Caco-2 (cell line): Measurements from ENCODE around the gene EPHB2. TPM values are rescaled to one million over a fixed set of nuclear protein-coding genes. Genes with fewer than 3 reads are reported as not detected.
"Not testable (repeated sequence)": the region's sequence is repeated elsewhere in the genome, so short reads cannot be mapped to it uniquely, and the experiment has no call there.

Source experiments
- BruUV-seq: library from RNA; stranded (reverse); fragments of 400-500 nt; replicated peaks from 2 replicates; lab custom pipeline; 2021; lab: Mats Ljungman, UMichigan
- CTCF ChIA-PET: fragments of 300-600 bp; sonication (Branson Sonifier 250); formaldehyde crosslinking; loops from one replicate; lab custom pipeline; 2022; ENCODE audit warnings: antibody characterized with exemption; lab: Charles Lee
- POLR2A ChIA-PET: fragments of 300-600 bp; sonication (Branson Sonifier 250); formaldehyde crosslinking; loops from one replicate; lab custom pipeline; 2022; ENCODE audit warnings: antibody characterized with exemption; lab: Charles Lee
- DNase-seq, 2 experiments: peaks; one replicate each; pipeline versions ENCODE4 v3.0.0 to v3.0.0-alpha.2; 2020 to 2022
- H3K27me3 ChIP-seq: replicated peaks from 2 replicates; pipeline ENCODE4 v1.6.0; 2011; ENCODE audit warnings: low read length; ENCODE audit not compliant: control insufficient read depth, insufficient read depth
- H3K36me3 ChIP-seq: 2 replicates; pipeline ENCODE4 v1.5.1; 2011; ENCODE audit warnings: low read length; ENCODE audit not compliant: control insufficient read depth, insufficient read depth
- H3K4me1 ChIP-seq: fragments of 250-450 bp; sonication (Bioruptor Pico); 2 replicates; pipeline ENCODE4 v1.5.1; 2020; ENCODE audit warnings: mild to moderate bottlenecking
- H3K4me3 ChIP-seq: 2 replicates; pipeline ENCODE4 v1.5.1; 2011; ENCODE audit warnings: low read depth, mild to moderate bottlenecking, control low read depth, low read length
- H3K9me3 ChIP-seq: fragments of 250-450 bp; sonication (Bioruptor Pico); 2 replicates; pipeline ENCODE4 v1.5.1; 2020; ENCODE audit warnings: mild to moderate bottlenecking, moderate library complexity
- H3K27ac Mint-ChIP-seq: one replicate; pipeline ENCODE4 v1.8.0; 2022; ENCODE audit warnings: mixed read lengths; ENCODE audit not compliant: unreplicated experiment
- H3K27me3 Mint-ChIP-seq: one replicate; pipeline ENCODE4 v1.8.0; 2022; ENCODE audit warnings: mixed read lengths; ENCODE audit not compliant: insufficient read depth, unreplicated experiment
- H3K36me3 Mint-ChIP-seq: one replicate; pipeline ENCODE4 v1.8.0; 2022; ENCODE audit warnings: mild to moderate bottlenecking, mixed read lengths; ENCODE audit not compliant: insufficient read depth, unreplicated experiment
- H3K4me1 Mint-ChIP-seq: one replicate; pipeline ENCODE4 v1.8.0; 2022; ENCODE audit warnings: low read depth, mixed read lengths; ENCODE audit not compliant: unreplicated experiment
- H3K4me3 Mint-ChIP-seq: one replicate; pipeline ENCODE4 v1.8.0; 2022; ENCODE audit warnings: mild to moderate bottlenecking, moderate library complexity, mixed read lengths; ENCODE audit not compliant: unreplicated experiment
- H3K9me3 Mint-ChIP-seq: one replicate; pipeline ENCODE4 v1.8.0; 2022; ENCODE audit warnings: mixed read lengths; ENCODE audit not compliant: unreplicated experiment
- intact Hi-C: fragments of 100-400 bp; cut with micrococcal nuclease; formaldehyde crosslinking; loops from one replicate; pipeline ENCODE4 v1.10.0; 2022; ENCODE audit not compliant: unreplicated experiment
- total RNA-seq: library from RNA; stranded (reverse); gene quantifications from 2 replicates; pipeline ENCODE4 v1.2.3, GENCODE V29; 2022
- TF ChIP-seq, protein P1 (sequence below), 2 experiments: fragments of 200-600 bp in 1 of 2; IDR thresholded peaks; 1 replicate in 1 of 2; 2 replicates in 1 of 2; pipeline versions ENCODE4 v1.5.1 to v1.8.0; 2011 to 2022; ENCODE audit warnings: antibody characterized with exemption in 1 of 2, control low read depth in 1 of 2, inconsistent platforms in 1 of 2, low read depth in 1 of 2, low read length in 1 of 2, mild to moderate bottlenecking in 1 of 2, moderate library complexity in 1 of 2; ENCODE audit not compliant: insufficient read depth in 1 of 2, severe bottlenecking in 1 of 2, unreplicated experiment in 1 of 2

Gene EPHB2
- total RNA-seq, 1 experiment from 2014 or later = 30.1 TPM

DNA sequence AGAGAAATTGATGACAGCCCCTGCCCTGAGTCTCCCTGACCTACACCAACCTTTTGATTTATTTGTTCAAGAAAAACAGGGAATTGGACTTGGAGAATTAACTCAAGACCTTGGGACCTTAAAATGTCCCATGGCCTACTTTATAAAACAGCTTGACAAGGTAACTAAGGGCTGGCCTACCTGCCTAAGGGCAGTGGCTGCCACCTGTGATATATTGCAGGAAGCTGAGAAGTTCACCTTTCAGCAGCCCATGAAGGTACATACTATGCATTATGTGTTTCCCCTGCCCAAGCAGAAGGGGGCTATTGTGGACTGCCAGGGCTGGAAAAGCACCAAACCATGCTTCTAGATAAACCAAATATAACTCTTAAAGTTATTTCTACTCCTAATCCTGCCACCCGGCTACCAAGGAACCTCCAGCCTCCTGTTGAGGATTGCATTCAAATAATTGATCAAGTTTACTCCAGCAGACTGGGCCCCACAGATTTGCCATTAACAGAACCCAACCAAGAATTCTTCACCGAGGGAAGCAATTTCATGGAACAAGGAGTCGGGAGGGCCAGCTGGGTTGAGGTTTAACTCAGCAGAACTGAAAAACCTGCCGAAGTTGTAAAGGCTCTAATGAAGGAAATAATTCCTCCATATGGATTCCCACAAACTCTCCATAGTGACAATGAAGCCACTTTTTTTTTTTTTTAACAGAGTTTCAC lies 233.9 kb downstream of the EPHB2 start:
- intact Hi-C loops = no loop called here
- Mint-ChIP-seq H3K9me3 (peaks cover 9% of the 10 kb centered on the region), H3K4me1 (no peaks in the 10 kb centered on the region), H3K27ac (no peak overlapping the region), H3K4me3 (no peak overlapping the region), H3K27me3 (no peaks in the 10 kb centered on the region), H3K36me3 (no peaks in the 10 kb centered on the region)
- no peaks in the 10 kb centered on the region for H3K36me3 ChIP-seq
- DNase-seq = no peak
- TF ChIP-seq, protein P1, sequence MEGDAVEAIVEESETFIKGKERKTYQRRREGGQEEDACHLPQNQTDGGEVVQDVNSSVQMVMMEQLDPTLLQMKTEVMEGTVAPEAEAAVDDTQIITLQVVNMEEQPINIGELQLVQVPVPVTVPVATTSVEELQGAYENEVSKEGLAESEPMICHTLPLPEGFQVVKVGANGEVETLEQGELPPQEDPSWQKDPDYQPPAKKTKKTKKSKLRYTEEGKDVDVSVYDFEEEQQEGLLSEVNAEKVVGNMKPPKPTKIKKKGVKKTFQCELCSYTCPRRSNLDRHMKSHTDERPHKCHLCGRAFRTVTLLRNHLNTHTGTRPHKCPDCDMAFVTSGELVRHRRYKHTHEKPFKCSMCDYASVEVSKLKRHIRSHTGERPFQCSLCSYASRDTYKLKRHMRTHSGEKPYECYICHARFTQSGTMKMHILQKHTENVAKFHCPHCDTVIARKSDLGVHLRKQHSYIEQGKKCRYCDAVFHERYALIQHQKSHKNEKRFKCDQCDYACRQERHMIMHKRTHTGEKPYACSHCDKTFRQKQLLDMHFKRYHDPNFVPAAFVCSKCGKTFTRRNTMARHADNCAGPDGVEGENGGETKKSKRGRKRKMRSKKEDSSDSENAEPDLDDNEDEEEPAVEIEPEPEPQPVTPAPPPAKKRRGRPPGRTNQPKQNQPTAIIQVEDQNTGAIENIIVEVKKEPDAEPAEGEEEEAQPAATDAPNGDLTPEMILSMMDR (IDR thresholded peaks at IDR 0.05; ENCODE audit: insufficient read depth in 1 of 2, low read depth in 1 of 2, low read length in 1 of 2, severe bottlenecking in 1 of 2, unreplicated experiment in 1 of 2) = no peak
- H3K4me1 ChIP-seq = no peaks in the 10 kb centered on the region
- no peaks in the 10 kb centered on the region for H3K27me3 ChIP-seq
- ChIA-PET POLR2A (no interaction called here), CTCF (interaction anchor here (0.6 kb wide), 1 partner anchor 8 kb away, joined by 4 read pairs; no protein-coding TSS in a partner anchor)
- no peak overlapping the region for H3K4me3 ChIP-seq
- no TSS peak for BruUV-seq
- no peaks in the 10 kb centered on the region for H3K9me3 ChIP-seq

DNA sequence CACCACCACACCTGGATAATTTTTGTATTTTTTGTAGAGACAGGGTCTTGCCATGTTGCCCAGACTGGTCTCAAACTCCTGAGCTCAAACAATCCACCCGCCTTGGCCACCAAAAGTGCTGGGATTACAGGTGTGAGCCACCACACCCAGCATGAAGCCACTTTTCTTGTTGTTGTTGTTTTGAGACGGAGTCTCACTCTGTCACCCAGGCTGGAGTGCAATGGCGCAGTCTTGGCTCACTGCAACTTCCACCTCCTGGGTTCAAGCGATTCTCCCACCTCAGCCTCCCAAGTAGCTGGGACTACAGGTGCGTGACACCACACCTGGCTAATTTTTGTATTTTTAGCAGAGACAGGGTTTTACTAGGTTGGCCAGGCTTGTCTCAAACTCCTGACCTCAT lies 234.5 kb downstream of the EPHB2 start:
- H3K27ac Mint-ChIP-seq, H3K9me3 Mint-ChIP-seq, CTCF ChIA-PET, H3K4me1 Mint-ChIP-seq, H3K9me3 ChIP-seq, H3K36me3 ChIP-seq, BruUV-seq, H3K4me3 Mint-ChIP-seq, H3K27me3 Mint-ChIP-seq, H3K36me3 Mint-ChIP-seq, DNase-seq, H3K4me3 ChIP-seq, H3K27me3 ChIP-seq, POLR2A ChIA-PET, intact Hi-C loops, H3K4me1 ChIP-seq: not testable (repeated sequence)

DNA sequence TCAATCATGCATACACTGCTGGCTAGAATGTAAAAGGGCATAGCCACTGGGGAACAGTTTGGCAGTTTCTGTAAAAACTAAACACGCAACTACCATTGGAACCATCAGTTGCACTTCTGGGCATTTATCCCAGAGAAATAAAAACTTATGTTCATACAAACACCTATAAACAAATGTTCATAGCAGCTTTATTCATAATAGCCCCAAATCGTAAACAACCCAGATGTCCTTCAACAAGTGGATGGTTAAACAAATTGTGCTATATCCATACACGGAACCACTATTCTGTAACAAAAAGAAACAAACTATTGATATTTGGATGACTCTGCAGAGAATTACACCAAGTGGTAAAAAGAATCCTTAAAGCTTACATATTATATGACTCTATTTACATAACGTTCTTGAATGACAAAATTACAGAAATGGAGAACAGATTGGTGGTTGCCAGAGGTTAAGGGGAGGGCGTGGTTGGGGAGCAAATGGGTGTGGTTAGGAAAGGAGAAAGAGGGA lies 239.2 kb downstream of the EPHB2 start:
- Mint-ChIP-seq H3K4me3 (no peak overlapping the region), H3K27me3 (no peaks in the 10 kb centered on the region), H3K27ac (no peak overlapping the region), H3K9me3 (no peaks in the 10 kb centered on the region), H3K36me3 (no peaks in the 10 kb centered on the region), H3K4me1 (no peaks in the 10 kb centered on the region)
- no peak overlapping the region for H3K4me3 ChIP-seq
- no TSS peak for BruUV-seq
- DNase-seq = no peak
- no peaks in the 10 kb centered on the region for H3K4me1 ChIP-seq
- no peaks in the 10 kb centered on the region for H3K9me3 ChIP-seq
- intact Hi-C loops = no loop called here
- no peaks in the 10 kb centered on the region for H3K36me3 ChIP-seq
- CTCF ChIA-PET = no interaction called here
- TF ChIP-seq, protein P1 (IDR thresholded peaks at IDR 0.05; ENCODE audit: insufficient read depth in 1 of 2, low read depth in 1 of 2, low read length in 1 of 2, severe bottlenecking in 1 of 2, unreplicated experiment in 1 of 2) = no peak
- H3K27me3 ChIP-seq = no peaks in the 10 kb centered on the region
- POLR2A ChIA-PET = no interaction called here
